ENCODE data around the gene FOSL2. TPM values are rescaled to one million over a fixed set of nuclear protein-coding genes. Genes with fewer than 3 reads are reported as not detected.

Gene FOSL2
- total RNA-seq, 2 donors from 2014 or later = 176 to 248 TPM

GRCh38 chr2:28452534-28453081 lies 60.0 kb downstream of the FOSL2 start:
- peaks cover 52% of the 10 kb centered on the region for H3K4me1 Mint-ChIP-seq (ENCODE audit: low read depth)
- H3K27ac Mint-ChIP-seq = peak overlapping the region; percentile 22
- H3K4me3 Mint-ChIP-seq = no peak overlapping the region
- peak; percentile 86 to 91 for DNase-seq
- no peaks in the 10 kb centered on the region for H3K36me3 Mint-ChIP-seq (ENCODE audit: insufficient read depth in 2 of 2)
- no peaks in the 10 kb centered on the region for H3K27me3 Mint-ChIP-seq (ENCODE audit: low read depth)
- no peaks in the 10 kb centered on the region for H3K9me3 Mint-ChIP-seq
- ATAC-seq (replicated peaks in 1 of 2) = peak; percentile 53 to 58

GRCh38 chr2:28453396-28453795 lies 60.7 kb downstream of the FOSL2 start:
- no peak overlapping the region for H3K27ac Mint-ChIP-seq
- DNase-seq (no peak), ATAC-seq (replicated peaks in 1 of 2) (no peak)
- no peak overlapping the region for H3K4me3 Mint-ChIP-seq
- H3K4me1 Mint-ChIP-seq (ENCODE audit: low read depth) = peaks cover 45% of the 10 kb centered on the region
- no peaks in the 10 kb centered on the region for H3K36me3 Mint-ChIP-seq (ENCODE audit: insufficient read depth in 2 of 2)
- H3K9me3 Mint-ChIP-seq = no peaks in the 10 kb centered on the region
- no peaks in the 10 kb centered on the region for H3K27me3 Mint-ChIP-seq (ENCODE audit: low read depth)

DNA sequence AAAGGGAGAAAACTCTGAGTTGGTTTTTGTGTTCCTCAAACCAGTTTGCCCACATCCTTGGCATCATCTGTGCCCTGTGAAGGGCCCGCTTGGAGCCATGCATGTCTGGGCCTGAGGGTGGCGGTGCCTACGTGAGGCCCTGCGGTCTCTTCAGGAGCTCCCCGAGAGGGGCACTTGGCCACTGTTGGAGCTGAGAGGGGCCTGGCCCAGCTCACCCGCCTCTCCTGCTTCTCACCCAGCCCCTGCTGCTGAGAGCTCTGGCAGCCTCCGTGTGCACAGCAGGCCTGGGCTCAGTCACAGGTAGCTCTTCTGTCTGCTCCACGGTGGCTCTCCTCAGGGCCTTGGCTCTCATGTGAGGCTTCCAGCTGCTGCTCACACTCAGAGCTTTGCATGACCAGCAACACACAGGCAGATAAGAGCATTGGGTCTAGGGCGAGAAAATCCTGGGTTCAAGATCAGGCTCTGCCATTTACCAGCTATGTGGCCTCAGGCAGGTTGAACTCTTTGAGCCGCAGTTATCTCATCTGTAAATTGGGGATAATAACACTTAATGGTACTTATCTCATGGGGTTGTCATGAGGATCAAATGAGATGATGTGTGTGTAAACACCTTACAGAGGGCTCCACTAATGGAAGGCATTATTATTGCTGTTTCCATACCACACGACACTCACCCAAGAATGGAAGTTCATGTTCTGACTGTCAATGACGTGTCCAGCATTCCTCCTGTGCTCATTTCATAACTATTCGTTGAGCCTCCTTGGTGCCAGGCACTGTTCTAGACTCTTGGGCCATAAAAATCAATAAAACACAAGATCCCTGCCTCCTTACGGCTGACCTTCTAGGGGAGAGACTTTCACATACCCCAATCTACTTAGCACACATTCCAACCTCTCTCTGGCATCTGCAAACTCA lies 61.6 kb downstream of the FOSL2 start:
- Mint-ChIP-seq H3K9me3 (no peaks in the 10 kb centered on the region), H3K27ac (no peak overlapping the region), H3K36me3 (ENCODE audit: insufficient read depth in 2 of 2) (no peaks in the 10 kb centered on the region), H3K27me3 (ENCODE audit: low read depth) (no peaks in the 10 kb centered on the region), H3K4me1 (ENCODE audit: low read depth) (peaks cover 36% of the 10 kb centered on the region), H3K4me3 (no peak overlapping the region)
- ATAC-seq (replicated peaks in 1 of 2) = no peak
- DNase-seq = no peak

DNA sequence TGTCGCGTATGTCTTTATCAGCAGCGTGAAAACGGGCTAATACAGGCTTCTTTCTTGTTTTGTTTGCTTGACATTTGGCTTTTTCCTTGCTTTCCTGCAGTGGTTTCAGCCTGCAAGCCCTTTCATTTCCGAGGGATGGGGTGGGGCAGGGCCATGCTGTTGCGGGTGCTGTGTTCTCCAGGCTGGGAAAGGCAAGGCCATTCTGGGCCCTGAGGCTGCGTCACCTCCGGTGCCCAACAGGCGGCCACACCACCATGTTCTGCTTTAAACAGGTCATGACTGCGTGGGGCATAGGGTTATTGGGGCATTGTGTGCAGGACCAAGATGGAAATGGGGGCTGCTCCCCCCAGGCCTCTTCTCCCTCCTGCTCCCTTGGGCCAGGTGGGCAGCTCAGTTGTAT lies 64.6 kb downstream of the FOSL2 start:
- DNase-seq = no peak
- H3K27ac Mint-ChIP-seq = no peak overlapping the region
- no peak overlapping the region for H3K4me3 Mint-ChIP-seq
- peaks cover 6% of the 10 kb centered on the region for H3K4me1 Mint-ChIP-seq (ENCODE audit: low read depth)
- H3K27me3 Mint-ChIP-seq (ENCODE audit: low read depth) = peaks cover 6% of the 10 kb centered on the region
- H3K9me3 Mint-ChIP-seq = peaks cover 2% of the 10 kb centered on the region in 2 donors
- ATAC-seq (replicated peaks in 1 of 2) = no peak
- peaks cover 4 to 6% of the 10 kb centered on the region in 2 donors for H3K36me3 Mint-ChIP-seq (ENCODE audit: insufficient read depth in 2 of 2)

GRCh38 chr2:28461056-28461455 lies 68.4 kb downstream of the FOSL2 start:
- peaks cover 17% of the 10 kb centered on the region for H3K27me3 Mint-ChIP-seq (ENCODE audit: low read depth)
- H3K4me3 Mint-ChIP-seq = no peak overlapping the region
- ATAC-seq (replicated peaks in 1 of 2) (no peak), DNase-seq (no peak)
- no peak overlapping the region for H3K27ac Mint-ChIP-seq
- H3K36me3 Mint-ChIP-seq (ENCODE audit: insufficient read depth in 2 of 2) = peaks cover 14 to 16% of the 10 kb centered on the region in 2 donors
- H3K9me3 Mint-ChIP-seq = peaks cover 9 to 14% of the 10 kb centered on the region in 2 donors
- peaks cover 26% of the 10 kb centered on the region for H3K4me1 Mint-ChIP-seq (ENCODE audit: low read depth)

- peaks cover 14 to 16% of the 10 kb centered on the region in 2 donors for H3K36me3 Mint-ChIP-seq (ENCODE audit: insufficient read depth in 2 of 2)
- H3K9me3 Mint-ChIP-seq = peaks cover 9 to 14% of the 10 kb centered on the region in 2 donors
- DNase-seq (no peak), ATAC-seq (replicated peaks in 1 of 2) (no peak)
- H3K27me3 Mint-ChIP-seq (ENCODE audit: low read depth) = peaks cover 17% of the 10 kb centered on the region
- peak overlapping the region; percentile 35 for H3K27ac Mint-ChIP-seq
- H3K4me1 Mint-ChIP-seq (ENCODE audit: low read depth) = peaks cover 31% of the 10 kb centered on the region
- H3K4me3 Mint-ChIP-seq = no peak overlapping the region
Measured at GRCh38 chr2:28462122-28462521, 69.5 kb downstream of the FOSL2 start.

GRCh38 chr2:28463211-28463816 lies 70.7 kb downstream of the FOSL2 start:
- Mint-ChIP-seq H3K4me1 (ENCODE audit: low read depth) (peaks cover 31% of the 10 kb centered on the region), H3K36me3 (ENCODE audit: insufficient read depth in 2 of 2) (peaks cover 14 to 16% of the 10 kb centered on the region in 2 donors), H3K27me3 (ENCODE audit: low read depth) (peaks cover 17% of the 10 kb centered on the region), H3K27ac (no peak overlapping the region), H3K4me3 (peak overlapping the region in 1 of 2 donors; percentile 2), H3K9me3 (peaks cover 9 to 14% of the 10 kb centered on the region in 2 donors)
- DNase-seq (no peak), ATAC-seq (replicated peaks in 1 of 2) (no peak)

DNA sequence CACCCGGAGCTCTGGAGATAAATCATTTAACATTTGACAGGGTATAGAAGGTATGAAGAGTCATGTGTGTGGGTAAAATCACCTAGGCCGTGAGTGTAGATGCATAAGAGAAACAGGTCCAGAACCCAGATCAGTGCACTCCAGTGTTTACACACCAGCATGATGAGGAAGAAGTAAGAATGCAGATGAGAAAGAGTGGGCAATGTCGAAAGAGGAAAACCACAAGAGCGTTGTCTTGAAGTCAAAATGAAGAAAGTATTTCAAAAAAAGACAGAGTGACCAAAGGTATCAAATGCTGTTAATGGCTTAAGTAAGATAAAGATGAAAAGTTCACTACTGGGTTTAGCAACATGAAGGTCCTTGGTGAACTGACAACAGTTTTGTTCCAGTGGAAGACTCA lies 71.2 kb downstream of the FOSL2 start:
- Mint-ChIP-seq H3K27me3 (ENCODE audit: low read depth) (peaks cover 17% of the 10 kb centered on the region), H3K36me3 (ENCODE audit: insufficient read depth in 2 of 2) (peaks cover 14 to 16% of the 10 kb centered on the region in 2 donors), H3K27ac (no peak overlapping the region), H3K4me3 (peak overlapping the region in 1 of 2 donors; percentile 2), H3K4me1 (ENCODE audit: low read depth) (peaks cover 31% of the 10 kb centered on the region), H3K9me3 (peaks cover 9 to 14% of the 10 kb centered on the region in 2 donors)
- ATAC-seq (replicated peaks in 1 of 2) (peak in 1 of 2 donors; percentile 27), DNase-seq (no peak)

- H3K36me3 Mint-ChIP-seq (ENCODE audit: insufficient read depth in 2 of 2) = peaks cover 14 to 16% of the 10 kb centered on the region in 2 donors
- peaks cover 21% of the 10 kb centered on the region for H3K27me3 Mint-ChIP-seq (ENCODE audit: low read depth)
- H3K9me3 Mint-ChIP-seq = peaks cover 9 to 14% of the 10 kb centered on the region in 2 donors
- H3K4me3 Mint-ChIP-seq = peak overlapping the region; percentile 31 to 58
- DNase-seq (no peak), ATAC-seq (replicated peaks in 1 of 2) (peak; percentile 92 to 95)
- peaks cover 43% of the 10 kb centered on the region for H3K4me1 Mint-ChIP-seq (ENCODE audit: low read depth)
- H3K27ac Mint-ChIP-seq = peak overlapping the region; percentile 17
Measured at GRCh38 chr2:28465148-28465885, 72.7 kb downstream of the FOSL2 start.

Other genes starting within 250 kb of the FOSL2 start
- 1 to 10 TPM in 1 of 2 donors, under 1 TPM in 1; 0.72 to 1.9 TPM for gene PLB1, start 103.2 kb downstream of the FOSL2 start, total RNA-seq